AG09309 (cell line): ENCODE results near the gene NANOGP8.

Source experiments
- DNase-seq: peaks from one replicate; pipeline ENCODE4 v3.0.0-alpha.2; 2010; ENCODE audit warnings: low read depth
- H3K4me3 ChIP-seq: 2 replicates; pipeline ENCODE4 v1.5.1; 2011; ENCODE audit warnings: mild to moderate bottlenecking, low read depth, low read length, moderate library complexity; ENCODE audit not compliant: control insufficient read depth
- TF ChIP-seq, protein P1 (sequence below): IDR thresholded peaks from 2 replicates; pipeline ENCODE4 v1.5.1; 2011; ENCODE audit warnings: mild to moderate bottlenecking, low read depth, low read length, inconsistent platforms; ENCODE audit not compliant: insufficient read depth, control insufficient read depth; ENCODE audit errors: missing control alignments

NANOGP8 gene

DNA sequence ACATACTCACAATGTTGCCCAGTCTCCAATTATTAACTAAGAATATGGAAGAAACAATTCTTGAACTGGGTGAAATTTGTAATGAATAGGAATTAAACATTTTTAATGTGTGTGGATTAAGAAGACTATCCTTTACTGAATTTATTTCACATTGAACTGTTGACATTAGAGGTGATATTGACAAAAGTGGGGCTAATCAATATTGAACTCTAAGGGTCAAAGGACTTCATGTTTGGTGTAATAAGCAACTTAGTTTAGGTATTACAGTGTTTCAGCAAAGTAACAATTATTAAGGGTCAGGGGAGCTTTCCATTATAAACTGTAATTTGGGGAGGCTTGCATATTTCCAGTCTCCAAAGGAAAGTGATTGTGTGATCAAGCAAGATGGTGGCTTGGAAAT lies 16.2 kb upstream of the NANOGP8 start:
- H3K4me3 ChIP-seq = no peak overlapping the region
- DNase-seq = no peak
- TF ChIP-seq, protein P1, sequence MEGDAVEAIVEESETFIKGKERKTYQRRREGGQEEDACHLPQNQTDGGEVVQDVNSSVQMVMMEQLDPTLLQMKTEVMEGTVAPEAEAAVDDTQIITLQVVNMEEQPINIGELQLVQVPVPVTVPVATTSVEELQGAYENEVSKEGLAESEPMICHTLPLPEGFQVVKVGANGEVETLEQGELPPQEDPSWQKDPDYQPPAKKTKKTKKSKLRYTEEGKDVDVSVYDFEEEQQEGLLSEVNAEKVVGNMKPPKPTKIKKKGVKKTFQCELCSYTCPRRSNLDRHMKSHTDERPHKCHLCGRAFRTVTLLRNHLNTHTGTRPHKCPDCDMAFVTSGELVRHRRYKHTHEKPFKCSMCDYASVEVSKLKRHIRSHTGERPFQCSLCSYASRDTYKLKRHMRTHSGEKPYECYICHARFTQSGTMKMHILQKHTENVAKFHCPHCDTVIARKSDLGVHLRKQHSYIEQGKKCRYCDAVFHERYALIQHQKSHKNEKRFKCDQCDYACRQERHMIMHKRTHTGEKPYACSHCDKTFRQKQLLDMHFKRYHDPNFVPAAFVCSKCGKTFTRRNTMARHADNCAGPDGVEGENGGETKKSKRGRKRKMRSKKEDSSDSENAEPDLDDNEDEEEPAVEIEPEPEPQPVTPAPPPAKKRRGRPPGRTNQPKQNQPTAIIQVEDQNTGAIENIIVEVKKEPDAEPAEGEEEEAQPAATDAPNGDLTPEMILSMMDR = no peak

- no peak for DNase-seq
- no peak overlapping the region for H3K4me3 ChIP-seq
- TF ChIP-seq, protein P1 = no peak
Measured at GRCh38 chr15:35098737-35099136, 13.6 kb upstream of the NANOGP8 start.

GRCh38 chr15:35095941-35096340 lies 10.8 kb upstream of the NANOGP8 start:
- no peak for DNase-seq
- H3K4me3 ChIP-seq = no peak overlapping the region
- TF ChIP-seq, protein P1 = no peak

DNA sequence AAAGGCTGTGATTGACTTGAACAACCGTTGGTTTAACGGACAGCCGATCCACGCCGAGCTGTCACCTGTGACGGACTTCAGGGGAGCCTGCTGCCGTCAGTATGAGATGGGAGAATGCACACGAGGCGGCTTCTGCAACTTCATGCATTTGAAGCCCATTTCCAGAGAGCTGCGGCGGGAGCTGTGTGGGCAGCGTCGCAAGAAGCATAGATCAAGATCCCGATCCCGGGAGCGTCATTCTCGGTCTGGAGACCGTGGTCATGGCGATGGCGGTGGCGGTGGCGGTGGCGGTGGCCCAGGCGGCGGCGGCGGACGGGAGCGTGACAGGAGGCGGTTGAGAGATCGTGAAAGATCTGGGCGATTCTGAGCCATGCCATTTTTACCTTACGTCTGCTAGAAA lies 7.8 kb upstream of the NANOGP8 start:
- TF ChIP-seq, protein P1 = no peak
- no peak overlapping the region for H3K4me3 ChIP-seq
- no peak for DNase-seq

DNA sequence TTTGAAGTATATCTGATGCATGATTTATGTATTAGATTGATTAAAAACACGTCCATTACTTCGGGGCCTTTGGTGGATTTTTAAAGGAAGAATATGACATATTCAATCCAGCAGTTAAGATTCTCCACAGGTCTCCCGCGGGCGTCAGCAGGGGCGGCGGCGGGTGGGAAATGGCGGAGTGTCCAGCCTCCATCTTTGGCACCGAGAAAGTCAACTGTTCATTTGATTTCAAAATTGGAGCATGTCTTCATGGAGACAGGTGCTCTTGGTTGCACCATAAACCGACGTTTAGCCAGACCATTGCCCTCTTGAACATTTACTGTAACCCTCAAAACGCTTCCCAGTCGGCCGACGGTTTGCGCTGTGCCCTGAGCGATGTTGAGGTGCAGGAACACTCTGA lies 7.2 kb upstream of the NANOGP8 start:
- no peak overlapping the region for H3K4me3 ChIP-seq
- TF ChIP-seq, protein P1 = no peak
- DNase-seq = no peak

DNA sequence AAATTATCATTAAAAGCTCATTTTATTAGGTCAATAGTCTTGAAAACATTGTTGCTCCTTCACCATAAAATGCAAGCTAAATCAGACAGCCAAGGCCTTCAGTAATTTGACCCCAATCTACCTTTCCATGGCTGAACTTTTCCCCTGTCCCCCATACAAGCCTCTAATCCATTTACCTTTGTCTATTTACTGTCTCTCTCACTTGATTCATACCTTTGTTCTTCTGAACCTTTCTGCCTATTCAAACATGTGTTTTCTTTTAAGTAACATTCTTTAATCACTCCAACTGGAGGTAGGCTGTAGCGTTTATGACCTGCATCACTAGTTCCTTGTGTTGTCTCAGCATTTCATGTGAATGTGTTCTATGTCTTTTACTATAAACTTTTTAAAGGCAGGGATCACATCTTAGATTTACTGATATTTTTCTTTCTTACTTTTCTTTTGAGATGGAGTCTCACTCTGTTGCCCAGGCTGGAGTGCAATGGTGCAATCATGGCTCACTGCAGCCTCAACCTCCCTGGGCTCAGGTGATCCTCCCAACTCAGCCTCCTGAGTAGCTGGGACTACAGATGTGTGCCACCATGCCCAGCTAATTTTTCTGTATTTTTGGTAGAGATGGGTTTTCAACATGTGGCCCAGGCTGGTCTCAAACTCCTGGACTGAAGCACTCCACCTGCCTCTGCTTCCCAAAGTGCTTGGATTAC lies 5.2 kb upstream of the NANOGP8 start:
- TF ChIP-seq, protein P1 = no peak
- H3K4me3 ChIP-seq = no peak overlapping the region
- no peak for DNase-seq
